Raji (cell line): ENCODE measurements around the gene EMP2.

ENCODE experiments used
- POLR2A ChIP-seq: IDR thresholded peaks from 2 replicates; pipeline ENCODE4 v1.6.1; 2011; ENCODE audit warnings: low read depth, low read length, control low read depth; ENCODE audit not compliant: insufficient read depth

The EMP2 gene

DNA sequence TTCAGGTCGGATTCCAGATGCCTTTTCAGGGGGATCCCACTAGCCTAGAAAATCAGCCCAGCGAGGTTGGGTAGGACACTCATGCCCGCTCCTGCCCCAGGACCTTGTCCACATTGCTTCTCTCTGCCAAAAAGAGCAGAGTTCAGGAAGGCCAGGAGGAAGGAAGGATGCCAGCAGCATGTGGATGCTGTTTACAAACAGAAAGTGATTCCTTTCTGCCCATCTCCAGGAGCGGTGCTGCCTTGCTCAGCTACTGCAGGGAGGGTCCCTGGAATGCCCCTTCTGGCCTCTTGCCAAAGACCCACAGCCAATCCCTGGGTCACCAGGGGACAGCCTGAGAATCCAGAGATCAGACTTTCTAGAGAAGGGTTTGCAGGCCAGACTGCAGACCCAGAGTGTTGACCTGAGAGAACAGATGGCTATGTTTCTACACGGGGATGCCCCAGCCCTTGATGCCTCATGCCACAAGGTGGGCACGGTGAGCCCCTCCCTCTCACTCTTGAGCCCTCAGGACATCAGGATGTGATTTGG, 32.3 kb upstream of the EMP2 start:
- TF ChIP-seq POLR2A, result no peak

DNA sequence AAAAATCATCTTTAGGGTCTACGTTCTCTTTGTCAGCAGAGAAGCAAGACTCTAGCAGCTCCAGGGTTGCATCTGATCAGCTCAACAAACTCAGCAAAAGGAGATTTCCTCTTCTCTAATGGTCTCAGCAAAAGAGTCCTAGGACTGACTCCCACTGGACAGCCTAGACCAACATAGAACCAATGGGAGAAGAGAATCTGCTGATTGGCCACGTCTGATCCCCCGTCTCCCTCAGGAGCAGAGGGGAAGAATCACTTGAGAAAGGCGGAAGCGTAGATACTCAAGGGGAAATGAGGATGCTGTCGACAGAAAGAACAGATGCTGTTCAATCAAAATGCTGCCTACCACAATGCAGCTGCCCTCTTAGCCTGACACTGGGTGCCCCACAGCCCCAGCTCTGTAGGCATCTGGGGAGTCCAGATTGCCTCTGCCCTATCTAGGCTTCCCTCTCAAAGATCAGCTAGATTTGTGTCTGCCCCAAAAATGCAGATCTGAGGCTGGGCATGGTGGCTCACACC, 31.5 kb upstream of the EMP2 start:
- no peak for TF ChIP-seq POLR2A

DNA sequence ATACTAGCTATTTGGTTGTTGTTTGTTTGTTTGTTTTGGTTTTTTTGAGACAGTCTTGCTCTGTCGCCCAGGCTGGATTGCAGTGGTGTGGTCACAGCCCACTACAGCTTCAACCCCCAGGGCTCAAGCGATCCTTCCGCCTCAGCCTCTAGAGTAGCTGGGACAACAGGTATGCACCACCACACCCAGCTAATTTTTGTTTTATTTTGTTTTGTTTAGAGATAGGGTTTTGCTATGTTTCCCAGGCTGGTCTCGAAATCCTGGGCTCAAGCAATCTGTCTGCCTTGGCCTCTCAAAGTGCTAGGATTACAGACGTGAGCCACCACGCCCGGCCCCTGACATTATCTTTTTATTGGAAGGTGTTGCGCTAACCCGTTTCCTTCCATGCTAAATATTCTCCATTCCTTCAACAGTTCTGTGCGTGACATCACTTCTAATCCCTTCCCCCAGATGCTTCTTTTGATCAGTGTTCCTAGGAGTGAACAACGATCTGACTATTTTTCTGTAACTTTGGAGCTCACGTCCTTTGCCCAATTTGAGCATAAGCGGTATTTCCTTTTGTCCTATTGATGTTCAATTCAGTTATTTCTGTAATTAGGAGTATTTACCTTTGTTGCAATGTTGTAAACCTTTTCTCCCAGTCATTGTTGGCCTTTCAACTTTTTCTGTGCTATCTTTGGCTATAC, 30.2 kb upstream of the EMP2 start:
- TF ChIP-seq POLR2A, result no peak

DNA sequence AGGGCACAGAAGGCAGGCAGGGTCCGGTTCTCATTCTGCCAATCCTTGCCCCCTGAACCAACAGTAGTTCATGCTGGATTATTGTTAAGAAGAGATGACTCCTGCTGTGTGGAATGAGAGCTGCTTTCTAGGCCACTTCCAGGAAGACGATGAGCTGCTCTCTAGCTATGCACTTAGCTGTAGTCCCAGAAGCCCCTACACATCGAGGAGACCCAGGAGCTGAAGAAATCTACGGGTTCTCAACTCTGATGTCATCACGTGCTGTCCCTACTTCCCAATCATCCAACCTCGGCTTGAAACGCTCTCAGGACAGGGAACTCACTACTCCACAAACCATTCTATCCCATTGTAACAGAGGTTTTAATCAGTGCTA, 29.0 kb upstream of the EMP2 start:
- no peak for TF ChIP-seq POLR2A

DNA sequence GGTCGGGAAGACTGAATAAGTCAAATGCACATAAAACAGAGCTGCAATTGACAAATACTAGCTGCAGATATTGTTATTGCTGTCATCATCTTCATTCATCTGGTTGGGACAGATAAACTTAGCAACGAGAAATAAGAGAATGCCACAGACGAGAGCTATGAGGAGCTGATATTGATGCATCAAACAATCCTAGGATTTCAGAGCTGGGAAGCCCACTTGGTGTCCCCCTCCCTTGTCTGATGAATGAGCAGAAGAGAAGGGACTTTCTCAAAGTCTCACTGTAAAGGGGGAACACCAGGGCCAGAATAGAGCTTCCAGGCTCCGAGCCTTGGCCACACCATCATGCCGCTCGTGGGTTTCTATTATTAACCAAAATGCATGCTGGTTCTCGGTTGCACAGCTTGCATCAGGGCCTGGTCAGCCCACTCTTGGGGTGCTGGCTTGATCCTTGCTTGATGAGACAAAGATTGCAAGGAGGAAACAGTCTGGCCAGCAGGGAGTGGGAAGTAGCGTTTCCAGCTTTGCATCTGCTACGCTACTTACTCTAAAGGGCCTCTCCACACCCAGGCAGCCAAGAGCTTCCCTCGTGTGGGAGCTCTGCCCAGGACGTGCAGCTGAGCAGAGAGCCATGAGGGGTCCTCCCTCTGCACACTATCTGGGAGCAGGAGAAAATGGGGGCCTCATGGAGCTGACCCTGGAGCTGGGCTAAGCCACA, 28.4 kb upstream of the EMP2 start:
- TF ChIP-seq POLR2A, result no peak

DNA sequence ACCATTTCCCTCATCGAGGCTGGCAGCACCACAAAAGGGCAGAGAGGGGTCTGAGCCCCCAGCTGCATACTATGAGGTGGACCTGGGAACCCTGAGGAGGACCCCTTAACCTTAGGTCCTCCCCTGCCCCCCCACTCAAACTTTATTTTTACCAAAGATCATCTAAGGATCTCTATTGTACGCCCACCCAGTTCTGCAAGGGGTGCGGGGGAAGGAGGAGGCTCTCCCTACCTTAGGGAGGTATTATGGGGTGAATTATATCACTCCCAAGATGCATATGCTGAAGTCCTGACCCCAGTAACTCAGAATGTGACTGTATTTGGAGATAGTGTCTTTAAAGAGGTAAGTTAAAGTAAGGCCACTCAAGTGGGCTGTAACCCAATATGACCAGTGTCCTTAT, 26.8 kb upstream of the EMP2 start:
- no peak for TF ChIP-seq POLR2A

DNA sequence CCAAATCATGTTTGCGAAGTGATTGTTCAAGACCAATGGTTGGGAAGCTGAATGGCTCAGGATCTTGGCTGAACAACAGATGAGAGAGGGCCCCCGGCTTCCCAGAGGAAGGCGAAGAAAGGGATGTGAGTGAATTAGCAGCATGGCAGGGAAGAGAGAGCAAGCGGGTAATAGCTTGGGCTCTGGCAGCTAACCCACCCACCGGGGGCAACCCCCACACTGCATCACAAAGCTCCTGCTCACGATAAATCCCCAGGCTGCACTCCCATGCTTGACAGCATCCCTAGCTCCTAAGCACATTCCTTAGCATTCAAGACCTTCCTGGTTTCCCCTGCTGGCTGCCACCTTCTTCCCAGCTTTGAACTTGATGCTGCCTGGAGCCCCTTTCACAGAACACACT, 26.2 kb upstream of the EMP2 start:
- TF ChIP-seq POLR2A, result no peak

DNA sequence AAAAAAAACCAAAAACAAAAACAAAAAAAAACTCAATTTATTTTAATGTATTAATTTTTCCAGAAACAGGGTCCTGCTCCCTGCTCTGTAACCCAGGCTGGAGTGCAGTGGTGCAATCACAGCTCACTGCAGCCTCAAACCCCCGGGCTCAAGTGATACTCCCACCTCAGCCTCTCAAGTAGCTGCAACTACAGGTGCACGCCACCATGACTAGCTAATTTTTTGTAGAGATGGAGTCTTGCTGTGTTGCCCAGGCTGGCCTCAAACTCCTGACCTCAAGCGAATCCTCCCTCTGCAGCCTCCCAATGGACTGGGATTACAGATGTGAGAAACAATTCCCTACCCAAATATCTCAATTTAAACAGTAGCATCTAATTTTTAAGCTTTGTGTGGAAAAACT, 25.2 kb upstream of the EMP2 start:
- no peak for TF ChIP-seq POLR2A

DNA sequence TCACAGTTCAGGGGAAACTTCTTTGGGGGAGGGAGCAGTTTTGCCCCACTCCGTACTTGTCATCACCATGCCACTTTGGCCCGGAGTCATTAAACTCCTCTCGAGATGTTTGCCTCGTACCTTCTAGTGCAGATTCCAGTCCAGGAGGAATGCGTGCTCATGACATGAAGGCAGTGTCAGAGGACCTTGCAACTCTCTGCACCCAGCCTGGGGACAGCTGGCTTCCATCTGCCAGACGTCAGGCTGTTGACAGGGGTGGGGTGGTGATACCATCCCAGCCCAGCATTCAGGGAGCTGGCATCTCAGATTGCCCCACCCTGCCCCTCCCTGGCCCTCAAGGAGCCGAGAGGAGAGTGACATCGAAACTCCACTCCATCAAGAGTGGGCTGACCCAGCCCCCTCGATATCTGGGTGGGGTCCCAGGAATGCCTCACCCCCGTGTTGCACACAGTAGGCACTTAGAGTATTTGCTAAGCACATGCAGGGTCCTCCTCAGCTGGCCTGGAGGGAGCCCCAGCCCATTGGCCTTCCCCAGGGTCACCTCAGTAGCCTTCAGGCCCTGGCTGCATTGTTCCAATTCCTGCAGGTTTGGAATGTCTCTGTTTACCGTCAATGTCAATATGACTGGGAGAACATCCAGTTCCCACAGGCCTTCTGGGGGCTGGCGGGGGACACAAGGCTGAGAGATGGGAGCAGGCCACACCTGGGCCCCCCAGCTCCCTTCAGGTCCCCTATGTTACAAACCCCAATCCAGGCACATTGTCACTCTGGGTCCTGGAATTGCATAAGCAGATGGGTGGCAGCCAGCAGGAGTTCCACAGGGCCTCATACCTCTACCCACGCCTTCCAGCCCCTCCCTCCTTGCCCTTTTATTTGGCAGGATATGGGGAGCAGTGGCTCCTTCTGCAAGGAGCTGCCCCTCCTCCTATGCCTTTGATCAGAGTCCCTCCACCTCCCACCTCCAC, 21.3 kb upstream of the EMP2 start:
- no peak for TF ChIP-seq POLR2A

DNA sequence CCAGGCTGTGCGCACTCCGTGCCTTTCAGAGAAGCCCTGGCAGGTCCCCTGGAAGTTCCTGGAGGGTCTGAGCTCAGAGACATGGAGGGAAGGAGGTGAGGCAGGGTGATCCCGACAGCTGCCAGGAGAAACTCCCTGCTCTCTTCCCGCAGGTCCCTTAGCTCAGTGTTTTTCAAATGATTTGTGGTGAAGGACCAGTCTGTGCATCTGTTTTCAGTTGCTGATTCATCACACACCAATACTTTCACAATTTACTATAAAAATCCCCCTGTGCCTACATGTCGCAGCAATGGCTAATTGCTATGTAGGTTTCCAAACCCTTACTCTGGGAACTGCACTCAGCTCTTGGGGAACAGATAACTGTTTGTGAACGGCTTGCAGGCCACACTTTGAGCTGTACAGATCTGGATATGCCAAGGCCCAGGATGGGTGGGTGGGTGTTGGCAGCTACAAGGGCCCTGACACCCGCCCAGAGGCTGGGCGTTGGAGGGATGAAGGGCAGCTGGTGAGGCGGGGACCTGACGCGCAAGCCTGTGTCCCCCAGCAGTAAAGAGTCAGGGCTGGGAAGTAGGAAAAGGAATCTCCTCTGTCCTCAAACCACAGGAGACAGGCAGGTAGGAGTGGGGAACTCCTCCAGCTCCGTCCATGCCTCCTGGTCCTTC, 20.5 kb upstream of the EMP2 start:
- TF ChIP-seq POLR2A, result no peak

DNA sequence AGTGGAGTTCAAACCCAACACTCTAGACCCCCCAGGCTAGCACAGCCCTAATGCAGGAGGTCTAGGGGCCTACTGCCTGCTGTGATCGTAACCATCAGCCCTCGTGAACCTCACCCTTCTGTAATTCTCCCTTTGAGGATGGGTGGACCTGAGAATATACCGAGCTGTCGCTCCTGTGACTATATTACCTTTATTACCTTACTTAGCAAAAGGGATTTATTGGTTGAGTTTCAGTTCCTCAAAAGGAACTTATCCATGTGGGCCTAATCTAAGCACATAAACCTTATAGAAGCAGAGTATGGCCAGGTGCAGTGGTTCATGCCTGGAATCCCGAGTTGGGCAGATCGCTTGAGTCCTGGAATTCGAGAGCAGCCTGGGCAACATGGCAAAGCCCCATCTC, 19.2 kb upstream of the EMP2 start:
- TF ChIP-seq POLR2A, result no peak

DNA sequence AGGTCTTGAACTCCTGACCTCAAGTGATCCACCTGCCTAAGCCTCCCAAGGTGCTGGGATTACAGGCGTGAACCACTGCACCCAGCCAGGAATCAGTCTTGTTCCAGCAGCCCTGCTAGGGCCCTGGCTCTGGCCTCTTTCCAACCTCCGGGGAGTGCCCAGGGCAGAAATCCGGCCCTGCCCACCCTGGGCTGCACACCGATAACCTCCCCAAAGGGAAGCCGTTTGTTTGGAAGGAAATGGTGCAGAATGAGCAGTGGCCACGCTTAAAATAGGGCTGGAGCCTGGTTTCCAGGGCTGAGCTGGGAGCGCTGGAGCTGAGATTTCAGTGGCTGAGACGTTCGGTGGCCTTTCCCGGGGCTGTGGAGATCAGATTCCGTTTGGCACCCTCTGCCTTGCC, 17.8 kb upstream of the EMP2 start:
- no peak for TF ChIP-seq POLR2A

DNA sequence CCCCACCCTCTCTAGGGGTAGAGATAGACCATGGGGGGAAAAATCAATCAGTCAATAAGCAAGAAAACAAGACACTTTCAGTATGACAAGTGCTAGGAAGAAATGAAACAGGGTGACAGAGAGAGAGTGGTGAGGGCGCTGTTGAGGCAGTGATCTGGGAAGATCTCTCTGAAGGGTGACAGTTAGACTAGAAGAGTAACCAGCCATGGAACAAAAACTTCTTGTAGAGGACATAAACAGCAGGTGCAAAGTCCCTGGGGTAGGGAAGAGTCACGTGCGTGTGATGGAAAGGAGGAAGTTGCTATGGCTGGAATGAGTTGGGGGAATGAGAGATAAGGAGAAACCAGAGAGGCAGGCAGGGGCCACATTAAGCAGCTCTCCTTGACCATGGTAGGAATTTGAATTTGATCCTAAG, 16.8 kb upstream of the EMP2 start:
- no peak for TF ChIP-seq POLR2A

DNA sequence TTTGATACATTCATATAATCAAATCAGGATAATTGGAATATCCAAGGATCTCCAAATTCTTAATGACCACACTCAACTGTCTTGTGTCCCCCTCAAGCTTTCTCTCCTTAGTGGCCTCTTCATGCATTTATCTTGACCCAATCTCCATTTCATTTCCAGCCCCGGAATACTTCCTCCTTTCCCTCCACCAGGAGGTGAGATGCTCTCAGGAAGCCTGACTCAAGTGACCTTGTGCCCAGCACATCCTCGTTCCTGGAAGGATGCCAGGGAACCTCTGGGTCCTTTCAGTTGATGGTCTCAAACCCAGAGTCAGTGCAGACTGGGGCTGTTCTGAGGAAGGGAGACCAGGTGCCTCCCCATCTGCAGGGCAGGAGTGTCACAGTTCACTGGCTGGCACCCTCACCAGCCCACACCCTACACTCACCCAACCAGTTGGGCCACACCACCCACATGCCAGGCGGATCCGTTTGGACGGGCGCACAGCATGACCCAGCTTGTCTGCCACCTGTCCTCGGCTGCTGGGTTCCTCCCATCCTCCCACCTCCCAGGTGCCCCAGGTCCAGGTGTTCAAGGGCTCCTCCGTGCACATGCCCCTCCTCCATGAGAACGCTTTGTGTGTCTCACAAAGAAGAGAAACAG, 14.0 kb upstream of the EMP2 start:
- TF ChIP-seq POLR2A, result no peak
